GM18868 (cell line): Measurements from ENCODE around the gene CSH1.
"Not testable (repeated sequence)": the region's sequence is repeated elsewhere in the genome, so short reads cannot be mapped to it uniquely, and the experiment has no call there.

Source experiments
- ATAC-seq: cut with Tn5 transposase; IDR thresholded peaks from one replicate; pipeline ENCODE4 v1.9.1; 2021; ENCODE audit warnings: mild to moderate bottlenecking, moderate library complexity; ENCODE audit not compliant: unreplicated experiment

The CSH1 gene

GRCh38 chr17:63871646-63872365 is 24.6 kb downstream of the CSH1 start:
- ATAC-seq = not testable (repeated sequence)

GRCh38 chr17:63870292-63870665 is 26.1 kb downstream of the CSH1 start:
- not testable (repeated sequence) for ATAC-seq

- not testable (repeated sequence) for ATAC-seq
These were observed 26.7 kb downstream of the CSH1 start for GRCh38 chr17:63869491-63870291.

- ATAC-seq = not testable (repeated sequence)
These were observed 29.7 kb downstream of the CSH1 start for GRCh38 chr17:63866625-63867024.

GRCh38 chr17:63859257-63859656 is 37.1 kb downstream of the CSH1 start:
- no peak for ATAC-seq

DNA sequence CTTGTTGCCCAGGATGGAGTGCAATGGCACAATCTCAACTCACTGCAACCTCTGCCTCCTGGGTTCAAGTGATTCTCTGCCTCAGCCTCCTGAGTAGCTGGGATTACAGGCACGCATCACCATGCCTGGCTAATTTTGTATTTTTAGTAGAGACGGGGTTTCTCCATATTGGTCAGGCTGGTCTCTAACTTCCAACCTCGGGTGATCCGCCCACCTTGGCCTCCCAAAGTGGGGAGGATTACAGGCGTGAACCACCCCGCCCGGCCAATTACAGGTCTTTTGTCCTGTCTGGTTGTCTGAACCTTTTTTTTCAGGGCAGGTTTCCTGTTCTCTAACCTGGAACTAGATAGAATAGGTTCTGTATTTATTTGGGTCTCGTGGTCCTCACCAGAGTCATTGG is 39.9 kb downstream of the CSH1 start:
- not testable (repeated sequence) for ATAC-seq

- no peak for ATAC-seq
These were observed 41.2 kb downstream of the CSH1 start for GRCh38 chr17:63855185-63855584.

DNA sequence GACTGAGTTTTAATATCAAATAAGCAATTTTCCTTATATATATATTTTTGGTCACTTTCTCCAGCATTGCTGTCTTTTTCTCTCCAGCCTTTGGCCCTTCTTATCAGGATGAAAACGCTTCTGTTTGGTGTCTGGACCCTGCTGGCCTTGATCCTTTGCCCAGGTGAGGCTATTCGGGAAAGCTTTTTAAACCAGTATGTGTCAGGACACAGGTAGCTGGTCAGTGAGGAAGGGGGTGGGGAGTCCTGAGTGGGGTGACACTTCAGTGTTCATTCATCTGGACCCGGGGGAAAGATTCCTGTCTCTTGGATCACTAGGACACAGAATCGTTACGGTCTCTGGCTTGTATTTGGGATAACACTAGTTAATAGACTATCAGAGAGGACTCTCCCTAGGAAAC is 41.7 kb downstream of the CSH1 start:
- no peak for ATAC-seq

DNA sequence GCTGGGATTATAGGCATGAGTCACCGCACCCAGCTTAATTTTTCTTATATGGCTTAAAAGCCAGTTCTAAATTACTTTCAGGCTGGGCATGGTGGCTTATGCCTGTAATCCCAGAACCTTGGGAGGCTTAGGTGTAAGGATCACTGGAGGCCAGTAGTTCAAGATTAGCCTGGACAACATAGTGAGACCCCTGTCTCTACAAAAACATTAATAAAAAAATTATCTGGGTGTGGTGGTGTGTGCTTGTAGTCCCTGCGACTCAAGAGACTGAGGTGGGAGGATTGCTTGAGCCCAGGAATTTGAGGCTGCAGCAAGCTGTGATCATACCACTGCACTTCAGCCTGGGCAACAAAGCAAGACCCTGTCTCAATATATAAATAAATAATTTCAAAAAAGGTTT is 43.1 kb downstream of the CSH1 start:
- ATAC-seq = no peak

DNA sequence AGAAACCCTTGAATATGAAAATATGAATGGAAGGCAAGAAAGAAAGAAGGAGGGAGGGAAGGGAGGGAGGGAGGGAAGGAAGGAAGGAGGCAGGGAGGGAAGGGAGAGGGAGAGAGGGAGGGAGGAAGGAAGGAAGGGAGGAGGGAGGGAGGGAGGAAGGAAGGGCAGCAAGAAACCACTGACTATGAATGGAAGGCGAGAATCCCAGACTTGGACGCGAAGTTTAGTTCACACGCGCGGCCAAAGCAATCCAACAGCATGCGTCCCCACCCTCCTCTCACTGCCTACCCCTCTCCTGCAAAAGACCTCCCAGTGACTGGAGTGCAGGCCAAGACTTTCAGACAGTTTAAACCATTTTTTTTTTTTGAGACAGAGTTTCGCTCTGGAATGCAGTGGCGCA is 46.0 kb downstream of the CSH1 start:
- ATAC-seq = no peak

- ATAC-seq = peak; percentile 95
These were observed 47.3 kb downstream of the CSH1 start for GRCh38 chr17:63848834-63849689.

DNA sequence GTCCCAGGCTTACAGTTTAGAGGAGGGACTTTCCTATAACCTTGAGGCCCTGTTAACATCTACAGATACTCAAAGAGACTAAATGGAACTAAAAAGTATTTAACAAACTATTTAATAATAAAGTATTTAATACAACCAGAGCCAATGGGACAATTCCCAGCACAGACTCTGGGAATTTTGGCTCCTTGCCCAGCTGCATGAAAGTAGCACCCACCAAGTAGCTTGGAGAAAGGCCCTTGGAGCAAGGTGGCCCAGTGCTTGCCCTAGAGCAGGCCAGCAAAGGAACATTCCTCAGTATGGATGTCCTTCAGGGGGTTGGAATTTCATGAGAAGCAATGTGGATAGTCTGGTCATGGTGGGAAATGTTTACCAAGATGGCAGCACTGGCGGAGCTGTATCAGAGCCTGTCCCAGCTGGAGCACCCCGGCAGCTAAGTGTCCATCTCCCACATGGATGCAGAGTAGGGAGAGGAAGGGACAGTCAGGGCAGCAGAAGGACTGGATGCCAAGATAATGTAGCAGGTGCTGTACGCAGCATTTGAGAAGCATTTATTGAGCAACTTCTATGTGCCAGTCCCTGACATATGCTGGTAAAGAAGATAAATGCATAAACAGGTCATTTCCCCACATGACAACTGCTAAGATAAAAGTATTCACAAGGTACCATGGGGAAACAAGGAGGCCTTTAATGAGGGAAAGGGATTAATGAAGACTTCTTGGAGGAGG is 48.7 kb downstream of the CSH1 start:
- no peak for ATAC-seq

GRCh38 chr17:63845509-63845908 is 50.9 kb downstream of the CSH1 start:
- no peak for ATAC-seq
